Measurements from ENCODE around the gene APOL1.

DNA sequence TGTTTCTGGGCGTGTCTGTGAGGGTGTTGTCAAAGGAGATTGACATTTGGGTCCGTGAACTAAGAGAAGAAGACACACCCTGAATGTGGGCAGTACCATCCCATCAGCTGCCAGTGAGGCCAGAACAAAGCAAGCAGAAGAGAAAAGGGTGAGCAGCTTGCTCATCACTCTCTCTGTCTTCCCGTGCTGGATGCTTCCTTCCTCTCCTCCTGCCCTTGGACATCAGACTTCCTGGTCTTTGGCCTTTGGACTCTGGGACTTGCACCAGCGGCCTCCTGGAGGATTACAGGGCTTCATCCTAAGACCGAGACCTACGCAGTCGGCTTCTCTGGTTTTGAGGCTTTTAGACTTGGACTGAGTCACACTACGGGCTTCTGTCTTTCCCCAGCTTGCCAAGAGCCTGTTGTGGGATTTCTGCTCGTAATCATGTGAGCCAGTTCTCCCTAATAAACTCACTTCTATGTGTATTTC lies 32.4 kb upstream of the APOL1 start:
- TF ChIP-seq CTCF (IDR thresholded peaks at IDR 0.05; ENCODE audit: low read length) = no peak
- TF ChIP-seq EZH2 (IDR thresholded peaks at IDR 0.05; ENCODE audit: borderline replicate concordance, low read length) = no peak
